HG02642 (cell line): Measurements from ENCODE around the gene LUZP2.
A peak's percentile ranks its signal among the peaks of the same experiment; 100 is the strongest.
"Not testable (repeated sequence)": the region's sequence is repeated elsewhere in the genome, so short reads cannot be mapped to it uniquely, and the experiment has no call there.

Source experiments
- ATAC-seq: cut with Tn5 transposase; IDR thresholded peaks from one replicate; pipeline ENCODE4 v1.9.1; 2021; ENCODE audit warnings: mild to moderate bottlenecking; ENCODE audit not compliant: unreplicated experiment, poor library complexity

The LUZP2 gene

DNA sequence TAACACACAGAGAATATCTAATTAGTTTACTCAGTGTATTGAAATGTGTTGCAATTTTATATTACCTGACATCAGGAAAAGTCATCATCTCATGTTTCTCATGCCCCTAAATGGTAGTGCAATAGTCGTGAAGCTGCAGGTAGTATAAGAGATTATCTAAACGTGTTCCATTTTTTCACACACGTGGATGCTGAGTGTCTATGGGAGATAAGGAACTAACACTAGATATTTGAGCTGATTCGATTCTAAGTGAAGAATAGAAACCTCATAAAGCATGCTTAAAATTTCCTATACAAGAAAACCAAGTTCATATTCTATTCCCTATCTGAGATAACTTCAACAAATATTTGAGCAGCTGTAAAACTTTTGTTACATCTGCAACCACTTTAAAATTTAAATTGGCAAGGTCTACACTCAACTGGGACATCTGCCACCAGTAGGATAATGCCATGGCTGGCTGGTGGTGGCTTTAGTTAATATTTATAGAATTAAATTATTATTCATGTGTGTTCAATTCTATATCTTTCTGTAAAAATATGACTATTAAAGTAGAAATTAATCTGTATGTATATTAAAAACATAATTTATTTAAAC lies 388.8 kb downstream of the LUZP2 start:
- ATAC-seq, result no peak

DNA sequence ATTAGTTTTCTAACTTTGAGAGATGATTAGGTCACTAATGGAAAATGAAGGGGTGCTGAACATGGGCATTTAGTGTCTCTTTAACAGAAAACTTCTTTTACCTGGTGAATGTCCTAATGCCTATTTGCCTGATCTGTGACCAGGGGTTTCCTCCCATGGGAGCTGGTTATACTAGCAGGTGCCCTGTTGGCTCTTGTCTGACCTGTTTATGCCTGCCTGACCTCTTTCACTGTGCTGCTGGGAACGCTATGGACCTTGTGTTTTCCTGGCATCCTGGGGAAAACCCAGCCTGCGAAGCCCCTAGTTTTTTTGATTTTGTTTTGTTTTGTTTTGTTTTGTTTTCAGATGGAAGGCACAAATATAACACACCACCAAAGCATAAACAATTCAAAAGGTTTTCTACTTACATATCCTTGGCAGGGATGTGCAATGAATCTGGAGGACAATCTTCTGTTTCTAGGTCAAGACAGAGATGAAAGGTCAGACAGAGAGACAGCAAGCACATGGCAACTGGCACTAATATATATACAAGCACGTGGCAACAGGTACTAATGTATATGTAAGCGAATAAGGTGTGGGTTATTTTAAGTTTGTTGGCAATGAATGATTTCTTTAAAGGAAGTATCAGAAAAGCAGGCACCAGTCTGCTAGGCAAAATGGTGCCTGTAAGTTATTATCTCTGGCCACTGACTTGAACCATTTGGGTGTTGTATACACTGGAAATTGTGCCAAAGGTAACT lies 390.2 kb downstream of the LUZP2 start:
- no peak for ATAC-seq

DNA sequence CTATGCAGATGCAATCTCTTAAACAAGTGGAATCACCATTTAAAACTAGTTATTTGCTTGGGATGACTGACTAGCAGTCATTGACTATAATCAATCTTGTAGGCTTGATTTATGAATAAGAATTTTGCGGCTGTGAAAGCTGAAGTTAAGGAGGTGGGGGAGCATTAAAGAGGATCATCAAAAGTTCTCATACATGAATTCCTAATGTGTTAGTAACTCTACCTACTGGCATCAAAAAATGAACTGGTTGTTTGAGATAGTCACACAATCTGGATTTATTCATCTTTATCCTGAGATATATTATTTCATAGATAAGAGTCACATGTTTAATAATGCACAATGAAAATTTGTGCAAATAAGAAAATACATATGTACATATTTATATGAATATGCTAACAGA lies 393.6 kb downstream of the LUZP2 start:
- ATAC-seq, result no peak

DNA sequence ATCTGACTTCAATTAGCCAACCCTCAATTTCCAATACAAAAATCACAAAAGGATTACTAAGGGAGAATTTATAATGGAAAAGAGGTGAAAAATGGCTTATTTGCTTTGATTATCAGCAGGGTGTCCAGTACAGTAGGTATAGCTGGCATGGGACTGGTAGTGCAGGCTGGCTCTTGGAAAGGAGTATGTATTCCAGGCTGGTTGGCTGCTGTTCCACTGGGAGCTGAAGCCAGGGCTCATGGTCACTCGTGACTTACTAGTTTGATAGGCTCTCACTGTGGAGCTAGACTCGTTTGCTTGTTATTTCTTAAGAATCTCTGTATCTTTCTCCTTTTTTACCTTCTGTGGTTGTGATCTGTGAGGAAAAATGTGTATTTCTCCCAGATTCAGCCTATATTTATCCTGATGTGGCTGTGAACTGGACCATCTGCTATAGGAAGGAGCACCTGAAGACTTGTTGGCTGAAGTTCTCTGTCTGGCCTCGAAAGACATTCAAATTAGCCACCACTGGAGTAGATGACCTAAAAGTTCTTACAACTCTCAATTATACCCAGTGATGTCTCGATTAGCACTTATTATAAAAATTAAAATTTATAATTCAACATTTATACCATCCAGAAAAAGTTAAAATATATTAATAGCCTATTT lies 395.1 kb downstream of the LUZP2 start:
- not testable (repeated sequence) for ATAC-seq

DNA sequence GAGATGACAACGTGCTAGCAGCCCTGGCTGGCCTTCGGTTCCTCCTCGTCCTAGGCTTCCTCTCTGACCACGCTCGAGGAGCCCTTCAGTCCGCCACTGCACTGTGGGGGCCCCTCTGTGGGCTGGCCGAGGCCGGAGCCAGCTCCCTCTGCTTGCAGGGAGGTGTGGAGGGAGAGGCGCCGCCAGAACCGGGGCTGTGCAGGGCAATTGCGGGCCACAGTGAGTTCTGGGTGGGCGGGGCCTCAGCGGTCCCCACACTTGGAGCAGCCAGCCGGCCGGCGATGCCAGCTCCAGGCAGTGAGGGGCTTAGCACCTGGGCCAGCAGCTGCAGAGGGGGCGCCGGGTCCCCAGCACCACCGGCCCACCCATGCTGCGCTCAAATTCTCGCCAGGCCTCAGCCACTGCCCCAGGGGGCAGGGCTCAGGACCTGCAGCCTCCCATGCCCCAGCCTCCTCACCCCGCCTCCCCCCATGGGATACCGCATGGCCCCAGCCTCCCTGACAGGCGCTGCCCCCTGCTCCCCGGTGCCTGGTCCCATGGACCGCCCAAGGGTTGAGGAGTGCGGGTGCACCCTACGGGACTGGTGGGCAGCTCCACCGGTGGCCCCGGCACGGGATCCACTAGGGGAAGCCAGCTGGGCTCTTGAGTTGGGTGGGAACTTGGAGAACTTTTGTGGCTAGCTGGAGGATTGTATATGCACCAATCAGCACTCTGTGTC lies 399.4 kb downstream of the LUZP2 start:
- no peak for ATAC-seq

DNA sequence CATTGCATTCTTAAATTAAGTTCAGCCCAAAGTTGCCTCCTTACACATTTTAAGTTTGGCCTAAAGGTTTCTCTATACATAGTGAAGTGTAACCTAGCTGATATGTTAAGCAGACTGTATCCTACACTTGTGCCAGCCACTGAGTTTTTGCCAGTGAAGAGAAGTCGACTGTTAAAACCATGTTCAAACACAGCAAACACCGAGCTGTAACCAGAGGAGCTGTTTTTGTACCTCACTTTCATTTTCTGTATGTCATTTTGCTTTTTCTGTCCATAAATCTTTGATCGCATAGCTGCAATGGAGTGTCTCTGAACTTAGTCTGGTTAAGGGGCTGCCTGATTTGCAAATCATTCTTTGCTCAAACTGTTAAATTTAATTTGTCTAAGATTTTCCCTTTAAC lies 403.7 kb downstream of the LUZP2 start:
- peak; percentile 55 for ATAC-seq

DNA sequence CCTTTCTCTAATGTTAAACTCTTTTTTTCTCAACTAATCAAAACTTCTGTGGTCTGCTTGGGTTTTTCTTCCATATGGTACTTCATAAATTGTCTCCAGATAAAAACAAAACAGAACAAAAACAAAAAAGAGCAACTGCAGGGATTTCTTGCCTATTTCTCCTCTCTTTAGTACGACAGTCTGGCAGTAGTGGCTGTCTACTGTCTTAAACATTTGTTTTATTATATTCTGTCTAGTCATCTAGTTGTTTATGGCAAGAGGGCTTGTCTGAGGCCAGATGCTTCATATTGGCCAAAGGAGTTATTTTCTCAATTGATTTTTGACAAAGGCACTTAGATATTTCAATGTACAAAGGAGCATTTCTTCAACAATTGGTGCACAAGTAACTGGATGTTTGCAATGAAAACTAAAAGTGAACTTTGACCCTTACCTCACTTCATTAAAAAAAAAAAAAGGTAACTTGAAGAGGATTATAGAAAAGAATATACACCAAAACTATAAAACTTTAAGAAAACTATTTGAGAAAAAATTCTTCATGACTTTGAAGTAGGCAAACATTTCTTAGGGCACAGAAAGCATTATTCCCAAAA lies 404.2 kb downstream of the LUZP2 start:
- peak; percentile 17 for ATAC-seq

DNA sequence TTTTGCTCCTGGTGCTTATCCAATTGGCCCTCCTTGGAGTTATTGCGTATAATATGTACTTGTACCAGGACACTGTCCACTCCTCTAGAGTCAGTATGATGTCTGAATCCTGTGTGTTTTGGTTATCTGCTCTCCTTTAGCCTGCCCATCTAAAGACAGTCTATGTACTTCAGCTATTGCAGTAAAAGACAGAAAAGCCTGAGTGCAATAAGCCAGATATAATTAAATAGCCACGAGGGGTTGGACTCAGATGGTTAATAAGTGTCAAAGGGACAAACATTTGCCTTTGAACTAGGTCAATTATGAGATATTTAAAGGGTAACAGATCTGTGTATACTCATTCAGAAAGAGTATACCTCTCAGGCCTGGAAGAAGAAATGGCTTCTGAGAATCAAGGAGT lies 406.7 kb downstream of the LUZP2 start:
- no peak for ATAC-seq

DNA sequence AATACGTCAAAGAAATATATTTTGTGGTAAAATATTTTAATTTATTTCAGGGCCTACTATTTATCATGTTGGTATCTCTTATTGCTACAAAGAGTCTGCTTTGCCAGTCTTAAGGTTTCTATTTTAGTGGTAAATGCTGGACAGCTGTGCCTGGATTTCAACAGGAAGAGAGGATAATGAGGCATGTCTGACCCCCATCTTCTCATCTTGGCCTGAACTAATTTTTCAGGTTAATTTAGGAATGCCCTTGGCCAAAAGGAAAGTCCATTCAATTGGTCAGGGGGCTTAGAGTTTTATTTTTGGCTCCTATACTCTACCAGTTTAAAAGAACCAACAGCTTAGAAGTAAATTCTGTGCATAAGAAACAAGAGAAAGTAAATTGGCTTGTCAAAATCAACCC lies 428.2 kb downstream of the LUZP2 start:
- no peak for ATAC-seq

DNA sequence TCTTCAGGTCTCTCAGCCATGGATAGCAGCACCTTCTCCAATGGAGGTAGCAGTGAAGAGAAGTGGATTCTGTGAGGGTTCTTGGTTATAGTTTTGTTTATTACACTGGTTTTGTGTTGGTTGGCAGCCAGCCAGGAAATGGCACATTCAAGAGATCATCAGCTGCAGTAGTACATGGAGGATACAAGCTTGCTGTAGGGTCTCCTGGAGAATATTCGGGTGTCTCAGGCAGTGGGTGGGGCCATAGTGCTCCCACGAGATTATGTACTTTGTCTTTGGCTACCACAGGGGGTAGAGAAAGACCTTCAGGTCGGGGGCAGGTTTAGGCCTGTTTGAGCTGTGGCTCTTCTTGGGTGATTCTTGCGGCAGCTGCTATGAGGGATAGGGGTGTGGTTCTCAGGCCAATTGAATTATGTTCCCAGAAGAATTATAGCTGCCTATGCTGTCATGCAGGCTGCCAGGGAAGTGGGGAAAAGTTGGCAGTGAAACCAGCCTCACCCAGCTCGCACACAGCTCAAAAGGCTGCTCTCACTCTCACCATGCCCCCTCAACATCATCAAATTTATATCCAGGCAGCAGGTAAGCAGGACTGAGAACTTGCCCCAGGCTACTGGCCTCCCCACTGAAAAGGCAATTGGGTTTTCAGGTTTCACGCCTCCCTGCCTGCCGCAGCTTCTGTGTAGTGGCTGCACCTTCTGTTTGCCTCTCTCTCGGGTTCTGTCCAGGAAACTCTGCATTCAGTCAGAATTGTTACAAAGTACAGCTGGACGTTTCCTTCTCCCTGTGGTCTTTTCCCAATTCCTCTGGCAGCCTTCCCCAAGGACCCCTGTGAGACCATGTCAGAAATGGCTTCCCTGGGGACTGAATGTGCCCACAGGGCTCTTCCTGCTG lies 435.5 kb downstream of the LUZP2 start:
- no peak for ATAC-seq

DNA sequence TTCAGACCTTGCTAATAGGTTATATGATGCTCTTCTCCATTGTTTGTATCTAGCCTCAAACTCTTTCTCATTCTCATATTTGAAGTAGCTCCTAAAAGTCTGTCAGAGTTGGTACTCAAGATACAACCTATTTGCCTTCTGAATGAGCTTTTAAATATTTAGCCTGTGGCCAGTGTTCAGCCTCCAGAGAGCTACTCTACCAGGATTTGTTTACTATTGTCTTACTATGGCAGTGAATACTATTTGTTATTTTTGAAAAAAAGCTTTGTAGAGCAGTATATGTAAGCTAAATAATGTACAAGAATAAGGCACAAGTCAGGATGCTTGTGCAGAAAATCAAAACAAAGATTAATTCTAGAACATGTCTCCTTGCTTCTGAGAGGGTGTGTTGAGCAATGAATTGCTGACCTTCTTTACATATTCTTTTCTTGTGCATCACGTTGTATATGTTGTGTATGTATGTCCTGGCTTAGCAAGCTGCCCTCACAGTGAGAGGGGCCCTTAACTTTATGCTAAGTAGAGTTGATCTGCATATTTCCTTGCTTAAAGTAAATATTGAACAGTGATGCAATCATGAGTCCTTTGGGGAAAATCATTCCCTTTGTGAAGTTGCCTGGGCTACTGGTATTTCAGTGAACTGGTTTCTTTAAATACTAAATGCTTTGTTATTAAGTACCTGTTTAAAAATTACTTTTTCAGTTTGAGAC lies 438.0 kb downstream of the LUZP2 start:
- ATAC-seq, result no peak

DNA sequence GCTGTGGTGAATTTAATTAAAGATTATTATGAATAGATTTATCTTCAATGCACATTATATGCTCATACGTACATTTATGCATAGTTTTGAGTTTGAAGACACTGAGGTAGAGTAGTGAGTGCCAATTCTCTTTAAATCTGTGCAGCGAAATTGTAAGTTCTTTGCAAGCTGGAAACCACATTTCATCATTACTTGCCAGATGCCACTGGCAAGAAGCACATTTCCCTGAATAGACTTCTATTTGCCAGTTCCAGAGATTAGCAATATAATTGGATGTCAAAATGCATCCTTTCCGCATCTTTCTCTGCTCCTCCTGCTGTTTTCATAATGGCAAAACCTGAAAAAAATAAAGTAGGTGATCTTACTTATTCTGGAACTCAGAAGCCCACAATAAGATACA lies 448.0 kb downstream of the LUZP2 start:
- no peak for ATAC-seq

DNA sequence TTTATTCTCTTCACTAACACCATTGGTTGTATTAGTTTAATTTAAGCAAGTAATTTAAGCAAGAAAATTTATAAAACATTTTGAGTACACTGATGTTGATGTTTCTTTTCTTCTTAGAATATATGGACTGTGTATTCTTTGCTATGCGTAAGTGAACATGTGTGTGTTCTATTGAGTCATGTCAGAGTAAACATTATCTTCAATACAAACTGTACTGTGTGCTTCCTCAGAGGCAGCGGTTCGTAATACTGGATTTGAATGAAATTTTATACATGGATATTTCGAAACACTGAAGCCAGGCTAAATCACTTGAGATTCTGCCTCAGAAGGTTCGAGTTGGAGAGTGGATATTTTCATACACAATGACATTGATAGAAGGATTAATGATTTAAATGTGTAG lies 452.6 kb downstream of the LUZP2 start:
- no peak for ATAC-seq

DNA sequence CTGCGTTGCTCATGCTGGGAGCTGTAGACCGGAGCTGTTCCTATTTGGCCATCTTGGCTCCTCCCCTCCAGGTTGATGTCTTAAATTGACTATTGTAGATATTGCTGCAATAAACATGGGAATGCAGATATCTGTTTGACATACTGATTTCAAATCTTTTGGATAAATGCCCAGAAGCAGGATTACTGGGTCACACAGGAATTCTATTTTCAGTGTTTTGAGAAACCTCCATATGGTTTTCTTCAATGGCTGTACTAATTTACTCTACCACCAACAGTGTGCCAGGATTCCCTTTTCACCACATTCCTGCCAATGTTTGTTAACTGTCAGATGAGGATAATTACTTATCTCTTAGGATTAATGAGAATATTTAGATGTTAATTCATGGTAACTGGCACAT lies 467.0 kb downstream of the LUZP2 start:
- no peak for ATAC-seq

DNA sequence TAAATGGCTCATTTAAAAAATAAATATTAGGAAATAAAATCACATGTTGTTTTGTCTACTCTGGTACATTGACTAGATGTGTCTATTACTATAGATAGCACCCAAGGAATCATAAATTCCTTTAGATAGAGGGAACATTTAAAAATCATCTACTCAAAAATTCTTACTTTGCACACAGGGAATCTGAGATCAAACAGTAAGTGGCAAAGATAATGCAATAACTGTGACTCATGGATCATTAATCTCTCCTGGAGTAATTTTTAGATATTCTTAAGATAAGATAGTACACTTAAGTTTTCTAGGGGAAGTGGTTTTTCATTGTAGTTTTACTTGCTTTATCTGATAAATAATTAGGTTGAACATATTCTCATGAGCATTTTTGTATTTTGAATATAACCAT lies 468.9 kb downstream of the LUZP2 start:
- ATAC-seq, result no peak

DNA sequence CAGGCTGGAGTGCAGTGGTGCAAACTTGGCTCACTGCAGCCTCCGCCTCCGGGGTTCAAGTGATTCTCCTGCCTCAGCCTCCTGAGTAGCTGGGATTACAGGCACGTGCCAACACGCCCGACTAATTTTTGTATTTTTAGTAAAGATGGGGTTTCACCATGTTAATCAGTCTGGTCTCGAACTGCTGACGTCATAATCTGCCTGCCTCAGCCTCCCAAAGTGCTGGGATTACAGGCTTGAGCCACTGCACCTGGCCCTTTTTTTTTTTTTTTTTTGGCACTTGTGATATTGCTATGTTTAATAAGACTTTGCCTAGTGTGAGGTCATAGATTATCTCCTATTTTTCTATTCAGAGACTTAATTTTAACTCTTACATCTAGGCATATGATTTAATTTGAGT lies 497.1 kb downstream of the LUZP2 start:
- ATAC-seq, result not testable (repeated sequence)

DNA sequence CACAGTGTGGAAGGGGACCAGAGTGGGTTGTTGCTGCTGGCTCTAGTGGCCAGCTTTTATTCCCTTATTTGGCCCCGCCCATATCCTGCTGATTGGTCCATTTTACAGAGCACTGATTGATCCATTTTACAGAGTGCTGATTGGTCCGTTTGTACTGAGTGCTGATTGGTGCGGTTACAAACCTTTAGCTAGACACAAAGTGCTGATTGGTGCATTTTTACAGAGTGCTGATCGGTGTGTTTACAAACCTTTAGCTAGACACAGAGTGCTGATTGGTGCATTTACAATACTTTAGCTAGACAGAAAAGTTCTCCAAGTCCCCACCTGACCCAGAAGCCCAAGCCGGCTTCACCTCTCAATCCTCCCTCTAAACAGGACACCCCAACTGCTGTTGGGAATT lies 503.1 kb downstream of the LUZP2 start:
- ATAC-seq, result not testable (repeated sequence)

DNA sequence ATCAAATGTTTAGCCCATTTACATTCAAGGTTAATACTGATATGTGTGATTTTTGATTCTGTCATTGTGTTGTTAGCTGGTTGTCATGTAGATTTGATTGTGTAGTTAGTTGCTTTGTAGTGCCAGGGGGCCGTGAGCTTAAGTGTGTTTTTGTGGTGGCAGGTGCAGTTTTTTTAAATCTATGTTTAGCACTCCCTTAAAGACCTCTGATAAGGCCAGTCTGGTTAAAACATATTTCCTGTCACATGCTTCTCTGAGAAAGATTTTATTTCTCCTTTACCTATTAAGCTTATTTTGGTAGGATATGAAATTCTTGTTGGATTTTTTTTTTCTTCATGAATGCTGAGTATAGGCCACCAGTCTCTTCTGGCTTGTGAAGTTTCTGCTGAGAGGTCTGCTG lies 540.6 kb downstream of the LUZP2 start:
- no peak for ATAC-seq

DNA sequence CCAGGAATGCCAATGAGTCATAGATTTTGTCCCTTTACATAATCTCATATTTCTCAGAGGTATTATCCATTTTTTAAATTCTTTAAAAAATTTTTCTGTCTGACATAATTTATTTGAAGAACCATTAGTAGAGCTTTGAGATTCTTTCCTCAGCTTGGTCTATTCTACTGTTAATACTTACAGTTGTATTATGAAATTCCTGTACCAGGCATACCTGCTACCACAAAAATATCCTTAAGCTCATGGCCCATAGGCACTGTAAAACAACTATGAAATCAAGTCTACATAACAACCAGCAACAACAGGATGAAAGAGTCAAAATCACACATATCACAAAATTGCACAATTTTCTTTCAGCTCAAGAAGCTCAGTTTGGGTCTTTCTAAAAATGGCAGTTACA lies 541.3 kb downstream of the LUZP2 start:
- ATAC-seq, result no peak
